RWPE1 (cell line): Measurements from ENCODE around the gene SOX13.

ENCODE experiments used
- CTCF ChIA-PET: fragments of 350-600 bp; sonication (Branson Sonifier 250); formaldehyde crosslinking; extraction: SDS; loops from one replicate; lab custom pipeline; 2021; lab: Yijun Ruan, JAX
- POLR2A ChIA-PET: fragments of 400-600 bp; formaldehyde crosslinking; extraction: SDS; loops from one replicate; lab custom pipeline; 2020; ENCODE audit warnings: antibody characterized with exemption; ENCODE audit not compliant: low non-redundant PET; lab: Yijun Ruan, JAX
- DNase-seq: peaks from one replicate; pipeline ENCODE4 v3.0.0; 2012; ENCODE audit warnings: low spot score
- H3K27ac ChIP-seq: fragments of 450-650 bp; 2 replicates; pipeline ENCODE4 v1.5.1; 2017
- CTCF ChIP-seq: fragments of 450-650 bp; conservative IDR thresholded peaks from 2 replicates; pipeline ENCODE4 v1.5.1; 2017; ENCODE audit warnings: low read depth, mild to moderate bottlenecking

Gene SOX13

DNA sequence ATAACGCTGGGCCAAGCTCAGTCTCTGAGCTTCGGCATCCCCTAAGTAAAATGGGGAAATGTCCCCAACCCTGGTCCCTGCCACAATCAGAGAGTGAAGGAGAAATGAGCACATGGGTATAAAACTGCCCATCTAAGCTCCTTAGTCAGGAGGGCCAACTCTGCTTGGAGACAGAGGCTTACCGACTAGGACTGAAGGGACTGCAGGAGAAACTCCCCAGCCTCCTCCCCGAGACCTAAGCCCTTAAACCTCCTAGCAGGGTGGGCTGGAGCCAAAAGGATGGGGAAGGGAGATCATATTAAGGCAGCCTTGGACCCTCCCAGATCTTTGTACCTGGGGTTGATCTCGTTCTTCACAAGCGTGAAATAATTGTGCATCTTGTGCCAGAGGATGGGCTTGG, 73.4 kb downstream of the SOX13 start:
- no peak for TF ChIP-seq CTCF
- POLR2A ChIA-PET = no interaction called here

GRCh38 chr1:204146965-204147364, 74.0 kb downstream of the SOX13 start:
- DNase-seq = no peak
- no peak for TF ChIP-seq CTCF
- ChIA-PET CTCF (no interaction called here), POLR2A (no interaction called here)
- no peak overlapping the region for H3K27ac ChIP-seq

More for the DNA sequence above, 73.4 kb downstream of the SOX13 start:
- DNase-seq = no peak
- CTCF ChIA-PET = interaction anchor here (0.6 to 2.6 kb wide), 4 partner anchors 18 to 224 kb away, joined by 3 to 10 read pairs (median 3); no protein-coding TSS in a partner anchor
- no peak overlapping the region for H3K27ac ChIP-seq

DNA sequence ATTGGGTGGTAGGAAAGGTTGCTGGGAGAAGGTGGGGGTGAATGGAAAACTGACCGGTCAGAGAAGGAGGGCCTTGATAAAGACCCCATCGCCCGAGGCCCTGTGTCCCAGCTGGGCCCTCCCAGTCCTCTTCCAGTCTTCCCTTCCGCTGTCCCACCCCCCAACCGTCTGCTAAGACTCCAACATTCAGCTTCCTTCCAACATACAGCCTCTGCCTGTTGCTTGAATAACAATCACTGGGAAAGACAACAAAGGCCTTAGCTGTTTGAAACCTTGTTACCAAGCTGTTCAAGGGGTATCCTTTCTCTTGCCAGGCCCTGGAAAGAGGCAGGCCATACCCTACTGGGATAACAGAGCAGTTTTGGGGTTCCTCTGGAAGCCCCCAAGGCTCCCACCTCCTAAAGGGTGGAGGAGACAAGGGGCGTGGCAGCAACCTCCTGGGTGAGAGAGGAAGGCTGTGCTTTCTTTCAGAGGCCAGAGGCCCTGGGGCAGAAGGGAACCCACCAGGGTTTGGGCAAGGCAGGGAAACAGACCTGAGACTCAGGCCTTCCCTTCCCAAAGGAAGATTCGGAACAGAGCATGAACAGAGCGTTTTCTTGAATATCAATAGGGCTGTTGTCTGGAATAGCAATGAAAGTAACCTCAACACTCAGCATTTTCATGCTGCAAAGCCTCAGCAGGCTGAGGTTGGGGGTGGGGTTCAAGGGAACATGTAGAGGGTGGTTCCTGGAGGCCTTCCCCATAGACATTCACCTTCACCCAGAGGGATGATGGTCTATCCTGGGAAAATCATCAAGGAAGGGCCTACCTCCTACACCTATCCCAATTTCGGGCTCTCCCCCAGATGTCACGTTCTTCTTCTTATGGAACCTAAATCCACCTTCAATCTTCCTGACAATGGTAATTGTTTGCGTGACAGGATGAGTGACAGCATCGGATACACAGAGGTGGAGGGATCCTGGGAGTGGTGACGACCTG, 74.8 kb downstream of the SOX13 start:
- DNase-seq = no peak
- TF ChIP-seq CTCF = no peak
- ChIA-PET CTCF (no interaction called here), POLR2A (no interaction called here)
- no peak overlapping the region for H3K27ac ChIP-seq

DNA sequence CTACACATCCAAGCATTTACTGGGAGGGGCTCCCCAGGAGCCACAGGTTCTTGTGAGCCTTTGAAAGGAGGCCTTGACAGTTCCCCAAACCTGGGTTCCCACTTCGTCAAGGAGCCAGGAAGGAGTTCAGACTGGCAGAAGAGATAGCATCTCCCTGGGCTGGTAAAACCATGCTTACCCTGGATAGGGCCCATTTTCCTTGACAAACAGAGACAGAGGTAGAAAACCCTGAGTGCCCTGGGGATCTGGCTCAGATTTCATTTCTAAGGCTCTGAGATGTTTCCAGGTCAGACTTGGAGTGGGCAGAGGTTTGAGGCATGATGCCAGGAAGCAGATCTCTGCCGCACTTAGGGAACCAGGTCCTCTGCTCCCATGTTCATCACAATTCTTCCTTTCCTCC, 76.2 kb downstream of the SOX13 start:
- POLR2A ChIA-PET = no interaction called here

GRCh38 chr1:204149635-204150565, 77.0 kb downstream of the SOX13 start:
- ChIA-PET POLR2A (interaction anchor here (0.6 kb wide), 1 partner anchor 77 kb away, joined by 3 read pairs; the partner anchor contains the start of gene SOX13), CTCF (interaction anchor here (0.6 to 2.1 kb wide), 6 partner anchors 13 to 284 kb away, joined by 3 to 9 read pairs (median 5); no protein-coding TSS in a partner anchor)
- peak overlapping the region; percentile 77 for H3K27ac ChIP-seq
- no peak for DNase-seq
- no peak for TF ChIP-seq CTCF

More for the DNA sequence above, 76.2 kb downstream of the SOX13 start:
- no peak for DNase-seq
- CTCF ChIA-PET = interaction anchor here (0.9 to 1.9 kb wide), 2 partner anchors 13 to 278 kb away, joined by 3 to 9 read pairs; no protein-coding TSS in a partner anchor
- H3K27ac ChIP-seq = peak overlapping the region; percentile 77
- TF ChIP-seq CTCF = no peak
